ENCODE measurements around the gene PKIG. TPM values are rescaled to one million over a fixed set of nuclear protein-coding genes. Genes with fewer than 3 reads are reported as not detected.

Gene PKIG
- total RNA-seq, 2 donors from 2014 or later = 61.5 to 77.6 TPM

DNA sequence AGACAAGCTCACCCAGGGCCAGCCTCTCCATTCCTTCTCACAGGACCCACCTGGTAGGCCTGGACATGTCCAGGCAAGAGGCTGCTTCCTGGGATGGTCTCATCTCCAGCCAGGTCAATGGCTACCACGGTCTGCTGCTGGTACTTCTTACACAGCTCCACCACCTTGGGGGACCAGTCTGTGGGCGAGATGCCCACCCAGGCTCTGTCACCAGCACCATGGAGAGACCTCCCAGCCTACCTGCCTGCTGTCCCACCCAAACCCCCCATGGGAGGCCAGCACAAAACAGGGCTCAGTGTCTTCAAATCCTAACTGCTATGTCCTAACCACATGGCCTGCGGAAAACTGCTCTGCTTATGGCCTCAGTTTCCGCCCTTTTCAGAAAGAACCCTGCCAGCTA, 41.8 kb downstream of the PKIG start:
- Histone ChIP-seq H3K9ac (ENCODE audit: extremely low read depth, low read length, poor library complexity, severe bottlenecking) (no peak overlapping the region), H3K4me3 (ENCODE audit: low read length) (no peak overlapping the region), H3K36me3 (ENCODE audit: control insufficient read depth, insufficient read depth, low read length) (peaks cover 15% of the 10 kb centered on the region), H3K27me3 (ENCODE audit: control insufficient read depth, insufficient read depth, low read length, poor library complexity, severe bottlenecking) (no peaks in the 10 kb centered on the region), H3K9me3 (ENCODE audit: control insufficient read depth, low read length) (peaks cover 9% of the 10 kb centered on the region), H3K27ac (ENCODE audit: low read depth, low read length) (no peak overlapping the region), H3K4me1 (ENCODE audit: control insufficient read depth, insufficient read depth, low read length) (peaks cover 4% of the 10 kb centered on the region)
- Mint-ChIP-seq H3K36me3 (ENCODE audit: low read depth) (peaks cover 46% of the 10 kb centered on the region), H3K4me1 (peaks cover 3% of the 10 kb centered on the region), H3K4me3 (no peak overlapping the region), H3K9me3 (peaks cover 12% of the 10 kb centered on the region), H3K27me3 (ENCODE audit: insufficient read depth) (peaks cover 39% of the 10 kb centered on the region), H3K27ac (no peak overlapping the region)
- WGBS, 2 experiments (ENCODE audit: insufficient coverage in 1 of 2, insufficient read length in 1 of 2) = 94% methylated on average over 2 to 4 of the region's 4 CpGs
- DNase-seq = no peak
- TF ChIP-seq, protein P1, sequence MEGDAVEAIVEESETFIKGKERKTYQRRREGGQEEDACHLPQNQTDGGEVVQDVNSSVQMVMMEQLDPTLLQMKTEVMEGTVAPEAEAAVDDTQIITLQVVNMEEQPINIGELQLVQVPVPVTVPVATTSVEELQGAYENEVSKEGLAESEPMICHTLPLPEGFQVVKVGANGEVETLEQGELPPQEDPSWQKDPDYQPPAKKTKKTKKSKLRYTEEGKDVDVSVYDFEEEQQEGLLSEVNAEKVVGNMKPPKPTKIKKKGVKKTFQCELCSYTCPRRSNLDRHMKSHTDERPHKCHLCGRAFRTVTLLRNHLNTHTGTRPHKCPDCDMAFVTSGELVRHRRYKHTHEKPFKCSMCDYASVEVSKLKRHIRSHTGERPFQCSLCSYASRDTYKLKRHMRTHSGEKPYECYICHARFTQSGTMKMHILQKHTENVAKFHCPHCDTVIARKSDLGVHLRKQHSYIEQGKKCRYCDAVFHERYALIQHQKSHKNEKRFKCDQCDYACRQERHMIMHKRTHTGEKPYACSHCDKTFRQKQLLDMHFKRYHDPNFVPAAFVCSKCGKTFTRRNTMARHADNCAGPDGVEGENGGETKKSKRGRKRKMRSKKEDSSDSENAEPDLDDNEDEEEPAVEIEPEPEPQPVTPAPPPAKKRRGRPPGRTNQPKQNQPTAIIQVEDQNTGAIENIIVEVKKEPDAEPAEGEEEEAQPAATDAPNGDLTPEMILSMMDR (conservative IDR thresholded peaks at IDR 0.05) = no peak

DNA sequence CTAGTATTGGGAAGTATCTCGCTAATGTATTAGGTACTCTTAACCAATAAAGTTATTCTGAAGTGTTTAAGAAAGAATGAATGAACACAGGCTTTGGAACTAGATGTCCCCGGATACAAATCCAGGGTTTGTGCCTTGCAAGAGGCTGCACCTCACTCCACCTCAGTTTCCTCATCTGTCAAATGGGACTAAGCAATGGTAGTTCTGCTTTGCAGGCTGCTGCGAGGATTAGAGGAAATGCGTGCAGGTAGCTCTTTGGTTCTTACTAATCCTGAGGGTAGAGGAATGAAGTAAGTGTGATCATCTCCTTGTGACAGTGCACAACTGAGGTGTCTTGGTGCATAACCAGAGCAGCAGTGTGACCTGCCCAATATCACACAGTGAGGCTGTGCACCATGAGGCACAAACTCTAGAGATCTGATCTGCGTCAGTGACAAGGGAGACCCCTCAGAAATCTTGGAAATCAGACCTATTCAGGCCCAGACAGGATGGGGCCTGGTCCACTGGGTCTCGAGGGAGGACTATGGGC, 42.4 kb downstream of the PKIG start:
- Mint-ChIP-seq H3K27me3 (ENCODE audit: insufficient read depth) (peaks cover 33% of the 10 kb centered on the region), H3K36me3 (ENCODE audit: low read depth) (peaks cover 39% of the 10 kb centered on the region)

DNA sequence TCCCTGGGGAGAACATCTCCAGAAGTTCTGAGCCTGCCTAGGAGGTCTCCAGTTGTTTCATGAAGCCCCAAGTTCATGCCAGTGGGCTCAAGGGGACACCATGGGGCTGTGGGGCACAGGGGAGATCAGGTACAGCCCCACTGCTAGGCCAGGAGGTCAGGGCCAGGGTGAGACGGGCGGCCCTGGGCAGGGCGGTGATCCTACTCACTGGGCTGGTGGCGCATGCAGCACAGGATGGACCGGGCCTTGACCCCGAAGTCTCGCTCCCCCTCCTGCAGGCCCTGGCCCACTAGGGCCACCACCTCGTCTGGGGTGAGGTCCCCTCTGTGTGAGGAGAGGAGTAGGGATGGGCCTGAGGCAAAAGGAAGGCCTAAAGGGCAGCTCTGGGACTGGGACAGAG, 43.0 kb downstream of the PKIG start:
- H3K27me3 ChIP-seq (ENCODE audit: control insufficient read depth, insufficient read depth, low read length, poor library complexity, severe bottlenecking) = no peaks in the 10 kb centered on the region

More for the DNA sequence above, 42.4 kb downstream of the PKIG start:
- Histone ChIP-seq H3K4me1 (ENCODE audit: control insufficient read depth, insufficient read depth, low read length) (peaks cover 4% of the 10 kb centered on the region), H3K9me3 (ENCODE audit: control insufficient read depth, low read length) (peaks cover 9% of the 10 kb centered on the region), H3K27me3 (ENCODE audit: control insufficient read depth, insufficient read depth, low read length, poor library complexity, severe bottlenecking) (no peaks in the 10 kb centered on the region), H3K9ac (ENCODE audit: extremely low read depth, low read length, poor library complexity, severe bottlenecking) (no peak overlapping the region), H3K4me3 (ENCODE audit: low read length) (no peak overlapping the region), H3K36me3 (ENCODE audit: control insufficient read depth, insufficient read depth, low read length) (peaks cover 15% of the 10 kb centered on the region), H3K27ac (ENCODE audit: low read depth, low read length) (no peak overlapping the region)
- WGBS, 2 experiments (ENCODE audit: insufficient coverage in 1 of 2, insufficient read length in 1 of 2) = 85 to 86% methylated on average over 6 of the region's 6 CpGs
- H3K27ac Mint-ChIP-seq = no peak overlapping the region
- no peak for DNase-seq
- peaks cover 3% of the 10 kb centered on the region for H3K4me1 Mint-ChIP-seq
- H3K4me3 Mint-ChIP-seq = no peak overlapping the region
- TF ChIP-seq, protein P1 (conservative IDR thresholded peaks at IDR 0.05) = no peak
- H3K9me3 Mint-ChIP-seq = peaks cover 12% of the 10 kb centered on the region

More for the DNA sequence above, 43.0 kb downstream of the PKIG start:
- Histone ChIP-seq H3K36me3 (ENCODE audit: control insufficient read depth, insufficient read depth, low read length) (peaks cover 15% of the 10 kb centered on the region), H3K9ac (ENCODE audit: extremely low read depth, low read length, poor library complexity, severe bottlenecking) (no peak overlapping the region), H3K9me3 (ENCODE audit: control insufficient read depth, low read length) (peaks cover 9% of the 10 kb centered on the region), H3K4me3 (ENCODE audit: low read length) (no peak overlapping the region), H3K4me1 (ENCODE audit: control insufficient read depth, insufficient read depth, low read length) (peaks cover 4% of the 10 kb centered on the region), H3K27ac (ENCODE audit: low read depth, low read length) (no peak overlapping the region)
- H3K4me3 Mint-ChIP-seq = no peak overlapping the region
- peaks cover 3% of the 10 kb centered on the region for H3K4me1 Mint-ChIP-seq
- DNase-seq = no peak
- H3K27ac Mint-ChIP-seq = no peak overlapping the region
- H3K27me3 Mint-ChIP-seq (ENCODE audit: insufficient read depth) = peaks cover 28% of the 10 kb centered on the region
- H3K36me3 Mint-ChIP-seq (ENCODE audit: low read depth) = peaks cover 34% of the 10 kb centered on the region
- TF ChIP-seq, protein P1 (conservative IDR thresholded peaks at IDR 0.05) = no peak
- WGBS, 2 experiments (ENCODE audit: insufficient coverage in 1 of 2, insufficient read length in 1 of 2) = 95 to 100% methylated on average over 2 to 8 of the region's 8 CpGs
- H3K9me3 Mint-ChIP-seq = peaks cover 12% of the 10 kb centered on the region
